Activated naive CD4-positive, alpha-beta T cell treated with anti-CD3 and anti-CD28 coated beads for 36 hours (primary cell): Measurements from ENCODE around the gene IRF2BPL. TPM values are rescaled to one million over a fixed set of nuclear protein-coding genes. Genes with fewer than 3 reads are reported as not detected.

Source experiments
- CTCF ChIA-PET: fragments of 350-600 bp; sonication (Branson Sonifier 250); formaldehyde crosslinking; loops from one replicate; lab custom pipeline; 2021; ENCODE audit warnings: antibody characterized with exemption; lab: Charles Lee
- DNase-seq: peaks from one replicate; pipeline ENCODE4 v3.0.0-alpha.2; 2020
- H3K27ac Mint-ChIP-seq: one replicate; pipeline ENCODE4 v1.8.0; 2021; ENCODE audit warnings: mild to moderate bottlenecking, mixed read lengths
- H3K27me3 Mint-ChIP-seq: one replicate; pipeline ENCODE4 v1.8.0; 2021; ENCODE audit warnings: low read depth, mixed read lengths
- H3K36me3 Mint-ChIP-seq: one replicate; pipeline ENCODE4 v1.8.0; 2021; ENCODE audit warnings: low read depth, mixed read lengths
- H3K4me1 Mint-ChIP-seq: one replicate; pipeline ENCODE4 v1.8.0; 2021; ENCODE audit warnings: low read depth, mixed read lengths
- H3K4me3 Mint-ChIP-seq: one replicate; pipeline ENCODE4 v1.8.0; 2021; ENCODE audit warnings: mild to moderate bottlenecking, moderate library complexity, mixed read lengths
- H3K9me3 Mint-ChIP-seq: one replicate; pipeline ENCODE4 v1.8.0; 2021; ENCODE audit warnings: mixed read lengths
- intact Hi-C: fragments of 100-400 bp; cut with micrococcal nuclease; formaldehyde crosslinking; loops from one replicate; pipeline ENCODE4 v1.15.1; 2023
- total RNA-seq, 2 experiments: library from RNA; stranded (reverse); gene quantifications; one replicate each; pipeline ENCODE4 v1.2.3, GENCODE V29; 2021

Gene IRF2BPL
- total RNA-seq, 2 experiments from 2014 or later, result 34.8 to 35.2 TPM

DNA sequence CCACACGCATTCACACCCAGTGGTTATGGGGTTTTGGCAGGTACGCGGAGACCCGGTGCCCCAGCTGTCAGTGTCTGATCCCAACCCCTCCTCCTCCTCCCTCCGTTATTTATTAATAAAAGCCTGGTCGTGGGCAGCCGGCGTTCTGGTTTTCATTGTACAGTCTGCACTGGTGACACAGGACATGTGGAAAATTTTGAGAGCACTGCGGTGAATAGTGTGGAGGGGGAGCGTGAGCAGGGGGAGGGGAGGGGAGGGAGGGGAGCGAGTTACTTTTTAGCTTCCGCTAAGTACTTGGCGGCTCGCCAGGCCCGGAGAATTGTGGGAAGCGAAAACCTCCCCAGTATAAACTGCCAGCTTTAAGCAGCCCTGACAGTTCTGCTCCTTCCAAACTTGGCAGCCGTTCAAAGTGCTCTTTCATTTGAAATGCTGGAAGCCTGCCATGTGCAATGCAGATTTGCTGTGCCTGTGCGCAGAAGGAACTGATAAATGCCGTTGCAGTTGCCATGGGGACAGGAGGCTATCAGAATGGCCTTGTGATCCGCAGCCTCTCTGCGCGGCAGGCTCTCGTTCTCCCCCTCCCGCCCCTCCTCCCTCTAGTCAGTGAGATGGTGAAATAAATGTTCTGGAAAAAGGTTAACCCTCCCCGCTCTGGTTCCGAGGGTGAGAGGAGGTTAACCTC, 11.7 kb upstream of the IRF2BPL start:
- Mint-ChIP-seq H3K4me1 (peaks cover 88% of the 10 kb centered on the region), H3K36me3 (no peaks in the 10 kb centered on the region), H3K4me3 (peak overlapping the region; percentile 77), H3K9me3 (no peaks in the 10 kb centered on the region), H3K27ac (peak overlapping the region; percentile 99), H3K27me3 (no peaks in the 10 kb centered on the region)
- CTCF ChIA-PET, result interaction anchor here (0.6 to 8.5 kb wide), 14 partner anchors 11 to 127 kb away, joined by 3 to 76 read pairs (median 4); no protein-coding TSS in a partner anchor
- intact Hi-C loops, result loop anchor here (1.0 to 5.0 kb wide), 11 partner anchors 8 to 1498 kb away; partner anchors contain the start of genes AHSA1, CIPC, GSTZ1 and IRF2BPL
- peak; percentile 99 for DNase-seq

DNA sequence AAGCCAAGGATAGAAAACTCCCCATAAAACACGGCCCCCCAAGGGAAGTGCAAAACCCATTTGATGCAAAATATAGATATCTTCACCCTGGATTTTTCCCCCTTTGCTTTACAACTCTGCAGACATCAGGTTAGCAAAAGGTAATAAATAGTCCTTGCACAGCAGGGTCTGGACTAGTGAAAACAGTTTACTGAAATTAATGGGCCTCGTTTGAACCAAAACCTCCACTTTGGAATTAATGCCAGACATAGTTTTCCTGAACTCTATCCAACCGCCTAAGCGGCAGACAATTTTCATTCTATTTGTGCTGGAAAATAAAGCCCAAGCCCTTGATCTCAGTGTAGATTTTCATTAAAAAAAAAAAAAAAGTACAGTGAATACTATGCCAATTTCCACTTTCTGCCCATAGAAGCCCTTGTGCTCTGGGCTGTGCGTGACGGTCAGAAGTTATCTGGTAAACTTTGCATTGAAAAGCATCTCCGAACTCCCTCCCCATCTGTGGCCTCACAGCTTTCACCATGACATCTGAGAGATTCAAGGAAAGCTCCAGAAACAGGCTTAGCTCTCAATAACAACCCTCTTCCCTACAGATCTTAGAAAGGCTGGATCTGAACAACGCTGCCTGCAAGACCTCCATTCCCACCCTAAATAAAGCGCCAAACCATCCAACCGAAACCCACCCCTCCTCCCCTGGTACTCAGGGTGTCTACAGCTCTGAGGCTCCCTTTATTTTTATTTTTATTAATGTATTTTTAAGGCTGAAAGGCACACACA, 11.0 kb upstream of the IRF2BPL start:
- Mint-ChIP-seq H3K27me3 (no peaks in the 10 kb centered on the region), H3K36me3 (no peaks in the 10 kb centered on the region), H3K9me3 (no peaks in the 10 kb centered on the region), H3K27ac (peak overlapping the region; percentile 99), H3K4me1 (peaks cover 85% of the 10 kb centered on the region), H3K4me3 (peak overlapping the region; percentile 77)
- intact Hi-C loops, result loop anchor here (1.0 to 5.0 kb wide), 11 partner anchors 7 to 1497 kb away; partner anchors contain the start of genes AHSA1, CIPC, GSTZ1 and IRF2BPL
- no peak for DNase-seq
- CTCF ChIA-PET, result interaction anchor here (0.6 to 8.5 kb wide), 11 partner anchors 10 to 126 kb away, joined by 3 to 76 read pairs (median 4); no protein-coding TSS in a partner anchor

DNA sequence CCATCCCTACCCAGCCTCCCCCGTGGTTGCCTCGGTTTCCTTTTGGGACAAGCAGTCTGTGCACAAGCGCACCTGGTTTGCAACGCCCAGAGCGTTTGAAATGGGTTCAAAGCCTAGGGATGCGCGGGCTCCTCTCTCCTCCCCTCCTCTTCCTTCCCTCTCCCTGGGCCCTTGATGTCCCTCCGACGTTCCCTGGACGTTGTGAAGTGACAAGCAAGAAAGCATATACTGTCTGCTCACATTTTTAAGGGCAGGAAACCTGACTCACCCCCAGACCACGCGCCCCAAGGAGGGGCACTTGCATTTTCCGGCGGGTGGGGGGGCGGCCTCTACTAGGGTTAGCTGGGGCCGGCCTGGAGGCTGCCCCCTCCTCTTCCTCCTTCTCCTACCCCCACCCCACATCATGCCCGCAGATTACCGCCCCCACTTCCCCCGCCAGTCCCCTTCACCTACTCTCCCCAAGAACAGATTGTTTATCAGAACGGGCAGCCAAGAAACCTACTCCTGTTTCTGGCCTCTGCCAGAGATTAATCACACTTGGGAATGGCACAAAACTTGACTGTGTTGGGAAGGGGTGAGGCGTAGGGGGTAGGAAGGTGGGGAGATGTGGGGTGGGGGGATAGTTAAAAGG, 9.5 kb upstream of the IRF2BPL start:
- peak; percentile 78 for DNase-seq
- Mint-ChIP-seq H3K27me3 (no peaks in the 10 kb centered on the region), H3K4me3 (peak overlapping the region; percentile 76), H3K27ac (peak overlapping the region; percentile 99), H3K36me3 (peaks cover 4% of the 10 kb centered on the region), H3K4me1 (peaks cover 77% of the 10 kb centered on the region), H3K9me3 (no peaks in the 10 kb centered on the region)
- CTCF ChIA-PET, result interaction anchor here (0.7 to 3.3 kb wide), 6 partner anchors 10 to 124 kb away, joined by 3 to 13 read pairs (median 5); partner anchors contain the start of gene IRF2BPL
- intact Hi-C loops, result no loop called here

DNA sequence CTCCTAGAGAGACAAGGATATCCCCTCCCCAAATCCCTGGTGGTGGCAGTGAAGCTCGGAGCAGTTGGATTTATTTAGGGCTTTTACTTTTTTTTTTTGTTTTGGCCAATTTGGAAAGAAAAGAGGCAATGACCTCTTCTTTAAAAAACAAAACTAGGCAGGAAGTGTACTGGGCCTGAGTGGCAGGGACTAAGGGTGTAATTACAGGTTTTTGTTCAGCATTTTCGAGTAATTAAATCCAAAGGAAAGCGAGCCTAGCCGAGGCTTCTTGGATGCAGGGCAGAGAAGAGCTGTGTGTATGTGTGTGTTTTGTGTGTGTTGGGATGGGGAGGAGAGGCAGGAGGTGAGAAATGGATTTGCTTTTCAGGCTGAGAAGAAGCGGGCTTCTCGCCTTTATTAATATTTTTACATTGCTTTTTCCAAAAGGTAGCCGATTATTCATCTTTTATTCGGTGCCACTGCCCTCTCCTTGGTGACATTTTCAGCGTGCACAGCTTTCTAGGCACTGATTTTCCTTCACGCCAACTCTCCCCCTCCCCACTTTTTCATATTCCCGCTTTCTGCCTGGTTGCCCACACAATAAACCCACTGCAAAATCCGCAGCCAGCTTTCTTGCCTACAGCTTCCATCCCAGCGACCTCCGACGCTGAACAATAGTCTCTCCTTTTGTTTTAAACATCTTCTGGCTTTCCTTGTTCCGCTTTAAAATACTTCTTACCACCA, 8.9 kb upstream of the IRF2BPL start:
- no peaks in the 10 kb centered on the region for H3K9me3 Mint-ChIP-seq
- DNase-seq, result no peak
- peaks cover 76% of the 10 kb centered on the region for H3K4me1 Mint-ChIP-seq
- H3K4me3 Mint-ChIP-seq, result peak overlapping the region; percentile 76
- H3K27ac Mint-ChIP-seq, result peak overlapping the region; percentile 99
- intact Hi-C loops, result no loop called here
- no peaks in the 10 kb centered on the region for H3K27me3 Mint-ChIP-seq
- CTCF ChIA-PET, result interaction anchor here (0.8 to 2.4 kb wide), 6 partner anchors 9 to 123 kb away, joined by 4 to 14 read pairs (median 6); partner anchors contain the start of gene IRF2BPL
- H3K36me3 Mint-ChIP-seq, result peaks cover 8% of the 10 kb centered on the region

DNA sequence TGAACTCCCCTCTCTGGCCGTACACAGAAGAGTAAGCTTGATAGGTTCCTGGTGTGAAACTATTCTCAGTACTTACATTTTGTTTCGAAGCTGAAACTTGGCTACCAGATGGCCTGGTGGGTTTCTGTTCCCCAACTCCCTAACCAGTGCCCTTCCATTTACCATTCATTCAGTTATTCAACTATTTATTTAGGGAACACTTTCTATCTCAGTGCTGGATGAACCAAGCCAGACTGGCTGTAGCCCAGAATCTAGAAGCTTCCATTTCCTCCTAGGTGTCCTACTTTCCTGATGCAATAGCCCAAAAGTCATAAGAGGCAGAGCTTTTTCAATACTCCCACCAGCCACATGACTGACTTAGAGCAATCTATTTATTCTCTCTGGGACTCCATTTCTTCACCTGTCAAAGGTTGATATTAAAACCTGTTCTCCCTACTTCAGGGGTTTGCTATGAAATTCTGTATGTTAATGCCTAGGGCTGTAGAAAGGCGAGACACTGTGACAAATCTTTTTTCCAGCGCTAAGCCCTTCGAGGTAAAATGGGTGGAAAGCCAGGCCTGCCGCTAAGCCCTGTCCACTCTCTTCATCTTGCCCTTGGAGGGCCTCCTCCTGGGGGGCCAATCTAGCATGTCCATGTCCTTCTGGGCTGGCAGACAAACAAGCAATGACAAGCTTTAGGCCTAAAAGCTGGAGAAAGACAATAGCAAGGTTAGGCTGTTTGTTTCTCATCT, 8.1 kb upstream of the IRF2BPL start:
- CTCF ChIA-PET, result interaction anchor here (0.8 to 2.4 kb wide), 8 partner anchors 9 to 160 kb away, joined by 3 to 14 read pairs (median 5); no protein-coding TSS in a partner anchor
- DNase-seq, result no peak
- peaks cover 76% of the 10 kb centered on the region for H3K4me1 Mint-ChIP-seq
- peaks cover 10% of the 10 kb centered on the region for H3K36me3 Mint-ChIP-seq
- no peaks in the 10 kb centered on the region for H3K27me3 Mint-ChIP-seq
- peak overlapping the region; percentile 76 for H3K4me3 Mint-ChIP-seq
- intact Hi-C loops, result no loop called here
- H3K27ac Mint-ChIP-seq, result peak overlapping the region; percentile 67
- H3K9me3 Mint-ChIP-seq, result no peaks in the 10 kb centered on the region

DNA sequence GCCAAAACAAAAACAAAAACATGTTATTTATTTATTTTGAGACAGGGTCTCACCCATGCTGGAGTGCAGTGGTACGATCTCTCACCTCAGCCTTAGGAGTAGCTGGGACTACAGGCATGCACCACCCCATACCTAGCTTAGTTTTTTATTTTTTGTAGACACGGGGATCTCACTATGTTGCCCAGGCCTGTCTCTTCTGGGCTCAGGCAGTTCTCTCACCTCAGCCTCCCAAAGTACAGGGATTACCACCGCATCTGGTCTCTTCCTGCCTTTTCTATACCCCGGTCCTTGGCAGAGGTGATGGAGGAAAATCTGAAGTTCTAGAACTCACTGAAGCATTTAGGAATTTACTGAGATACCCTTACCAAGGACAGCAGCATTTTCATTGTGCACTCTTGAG, 6.8 kb upstream of the IRF2BPL start:
- peaks cover 72% of the 10 kb centered on the region for H3K4me1 Mint-ChIP-seq
- intact Hi-C loops, result no loop called here
- H3K27ac Mint-ChIP-seq, result peak overlapping the region; percentile 39
- no peak for DNase-seq
- H3K36me3 Mint-ChIP-seq, result peaks cover 10% of the 10 kb centered on the region
- H3K4me3 Mint-ChIP-seq, result peak overlapping the region; percentile 16
- CTCF ChIA-PET, result interaction anchor here (0.9 to 2.4 kb wide), 6 partner anchors 10 to 159 kb away, joined by 3 to 14 read pairs (median 4); no protein-coding TSS in a partner anchor
- no peaks in the 10 kb centered on the region for H3K9me3 Mint-ChIP-seq
- H3K27me3 Mint-ChIP-seq, result no peaks in the 10 kb centered on the region

DNA sequence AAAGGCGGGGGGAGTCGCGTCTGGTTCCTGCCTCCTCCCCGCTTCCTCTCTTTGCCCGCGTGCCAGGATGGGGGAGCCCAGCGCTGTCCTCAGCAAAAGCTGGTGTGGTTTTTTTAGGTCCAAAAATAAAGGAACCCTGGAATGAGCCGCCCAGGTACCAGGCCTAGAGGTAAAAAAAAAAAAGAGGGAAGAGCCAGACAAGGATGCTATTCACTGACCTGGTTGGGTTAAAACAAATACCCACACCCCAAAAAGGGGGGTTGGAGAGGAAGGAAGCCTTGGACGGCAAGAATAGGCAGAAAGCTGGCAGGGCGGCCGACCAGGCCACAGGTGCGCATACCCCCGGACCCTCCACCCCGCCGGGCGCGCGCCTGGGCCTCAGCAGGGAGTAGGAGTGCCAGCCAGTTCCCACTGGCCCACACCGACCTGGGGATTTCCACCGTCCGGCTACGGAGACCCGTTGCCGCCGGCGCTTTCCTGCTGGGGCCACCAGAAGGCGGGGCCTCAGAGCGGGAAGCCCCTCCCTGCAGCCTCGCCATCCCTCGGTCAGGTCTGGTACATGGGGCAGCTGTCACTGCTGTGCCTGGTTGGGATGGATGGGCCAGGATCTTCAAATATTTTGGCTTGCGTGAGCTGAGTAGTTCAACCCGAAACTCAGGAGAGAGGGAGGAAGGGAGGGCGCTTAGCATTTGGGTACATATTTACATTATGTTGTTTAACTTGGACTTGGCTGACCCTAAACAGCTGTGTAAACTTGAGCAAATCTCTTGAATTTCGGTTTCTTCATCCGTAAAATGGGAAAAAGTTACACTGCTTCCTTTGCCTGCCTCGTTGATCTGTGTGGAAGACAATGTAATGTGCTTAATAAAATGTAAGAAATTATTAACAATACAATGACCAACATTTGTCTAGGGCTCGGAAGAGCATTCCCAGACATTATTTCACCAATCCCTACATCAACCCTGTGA, 5.4 kb upstream of the IRF2BPL start:
- H3K9me3 Mint-ChIP-seq, result no peaks in the 10 kb centered on the region

DNA sequence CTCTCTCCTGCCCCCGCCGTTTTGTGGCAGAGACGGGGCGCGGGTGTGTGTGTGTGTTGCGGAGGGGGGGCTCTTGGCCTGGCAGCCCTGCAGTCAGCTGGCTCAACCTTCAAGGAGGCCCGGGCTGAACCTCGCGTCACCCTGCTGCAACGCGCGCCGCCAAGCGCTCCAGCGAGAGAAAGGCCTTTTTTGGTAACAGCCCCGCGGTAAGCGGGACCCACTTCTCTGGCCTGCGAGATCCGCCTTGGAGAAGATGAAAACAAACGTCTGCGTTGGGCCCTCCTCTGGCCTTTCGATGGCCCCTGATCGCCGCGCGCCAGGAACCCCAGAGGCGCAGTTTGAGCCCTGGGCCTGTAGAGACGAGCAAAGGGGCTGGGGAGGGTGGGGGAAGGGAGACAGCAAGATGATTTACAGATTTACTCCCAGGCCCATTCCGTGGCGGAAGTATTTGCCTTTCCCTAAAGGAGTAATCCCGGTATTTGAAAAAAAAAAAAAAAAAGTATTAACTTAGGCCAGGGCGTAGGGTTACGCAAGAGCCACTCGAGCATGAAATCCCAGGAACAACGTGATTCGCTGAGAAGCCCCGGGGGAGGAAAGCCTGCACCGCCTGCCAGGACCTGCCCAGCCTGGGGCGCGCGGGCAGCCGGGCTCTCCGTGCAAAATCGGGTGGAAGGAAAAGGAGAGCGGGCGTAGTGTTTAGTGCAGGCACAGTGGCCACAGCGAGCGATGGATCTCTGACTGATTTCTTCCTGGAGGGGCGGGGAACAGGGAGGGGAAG, 4.5 kb upstream of the IRF2BPL start:
- peaks cover 66% of the 10 kb centered on the region for H3K4me1 Mint-ChIP-seq
- CTCF ChIA-PET, result interaction anchor here (0.7 to 7.5 kb wide), 8 partner anchors 10 to 120 kb away, joined by 3 to 60 read pairs (median 4); no protein-coding TSS in a partner anchor
- intact Hi-C loops, result loop anchor here (1.0 to 2.0 kb wide), 2 partner anchors 7 to 288 kb away; partner anchors contain the start of genes GSTZ1 and POMT2
- no peaks in the 10 kb centered on the region for H3K9me3 Mint-ChIP-seq
- H3K27me3 Mint-ChIP-seq, result no peaks in the 10 kb centered on the region
- DNase-seq, result peak; percentile 91
- H3K27ac Mint-ChIP-seq, result peak overlapping the region; percentile 95
- H3K4me3 Mint-ChIP-seq, result peak overlapping the region; percentile 83
- peaks cover 15% of the 10 kb centered on the region for H3K36me3 Mint-ChIP-seq

More for the DNA sequence above, 5.4 kb upstream of the IRF2BPL start:
- Mint-ChIP-seq H3K27ac (peak overlapping the region; percentile 95), H3K4me3 (peak overlapping the region; percentile 83), H3K27me3 (no peaks in the 10 kb centered on the region), H3K4me1 (peaks cover 73% of the 10 kb centered on the region), H3K36me3 (peaks cover 13% of the 10 kb centered on the region)
- intact Hi-C loops, result loop anchor here (1.0 to 2.0 kb wide), 2 partner anchors 121 to 287 kb away; partner anchors contain the start of genes GSTZ1 and POMT2
- DNase-seq, result peak; percentile 93
- CTCF ChIA-PET, result interaction anchor here (0.5 to 1.7 kb wide), 11 partner anchors 9 to 120 kb away, joined by 3 to 5 read pairs (median 3); no protein-coding TSS in a partner anchor

DNA sequence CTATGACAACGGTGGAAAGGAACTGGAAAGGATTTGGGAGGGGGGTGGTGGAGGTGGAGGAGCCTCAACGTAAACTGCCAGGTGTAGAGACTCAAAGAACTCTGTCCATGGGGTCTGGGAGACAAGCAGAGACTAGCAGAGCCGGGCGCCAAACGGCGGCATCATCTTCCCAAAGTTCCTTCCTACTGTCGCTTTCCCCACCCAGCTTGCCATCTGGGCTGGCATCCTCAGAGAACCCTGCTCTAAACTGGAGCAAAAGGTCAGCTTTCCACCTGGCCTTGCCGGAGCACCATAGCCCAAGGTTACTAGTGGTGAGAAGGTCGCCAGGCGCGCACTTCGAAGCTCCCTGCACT, 4.0 kb upstream of the IRF2BPL start:
- Mint-ChIP-seq H3K27me3 (no peaks in the 10 kb centered on the region), H3K4me3 (peak overlapping the region; percentile 83), H3K9me3 (no peaks in the 10 kb centered on the region), H3K27ac (peak overlapping the region; percentile 95), H3K36me3 (peaks cover 15% of the 10 kb centered on the region), H3K4me1 (peaks cover 61% of the 10 kb centered on the region)
- CTCF ChIA-PET, result interaction anchor here (0.7 to 7.5 kb wide), 7 partner anchors 10 to 119 kb away, joined by 3 to 60 read pairs (median 4); no protein-coding TSS in a partner anchor
- DNase-seq, result no peak
- intact Hi-C loops, result loop anchor here (1.0 to 2.0 kb wide), 2 partner anchors 8 to 288 kb away; partner anchors contain the start of genes GSTZ1 and POMT2
